Suppressor macrophage treated with lipopolysaccharide for 4 hours (primary cell): Measurements from ENCODE around the gene LGALS9.
A peak's percentile ranks its signal among the peaks of the same experiment; 100 is the strongest.
"Not testable (repeated sequence)": the region's sequence is repeated elsewhere in the genome, so short reads cannot be mapped to it uniquely, and the experiment has no call there.

ENCODE experiments used
- DNase-seq: peaks from one replicate; pipeline ENCODE4 v3.0.0-alpha.2; 2020

The LGALS9 gene

DNA sequence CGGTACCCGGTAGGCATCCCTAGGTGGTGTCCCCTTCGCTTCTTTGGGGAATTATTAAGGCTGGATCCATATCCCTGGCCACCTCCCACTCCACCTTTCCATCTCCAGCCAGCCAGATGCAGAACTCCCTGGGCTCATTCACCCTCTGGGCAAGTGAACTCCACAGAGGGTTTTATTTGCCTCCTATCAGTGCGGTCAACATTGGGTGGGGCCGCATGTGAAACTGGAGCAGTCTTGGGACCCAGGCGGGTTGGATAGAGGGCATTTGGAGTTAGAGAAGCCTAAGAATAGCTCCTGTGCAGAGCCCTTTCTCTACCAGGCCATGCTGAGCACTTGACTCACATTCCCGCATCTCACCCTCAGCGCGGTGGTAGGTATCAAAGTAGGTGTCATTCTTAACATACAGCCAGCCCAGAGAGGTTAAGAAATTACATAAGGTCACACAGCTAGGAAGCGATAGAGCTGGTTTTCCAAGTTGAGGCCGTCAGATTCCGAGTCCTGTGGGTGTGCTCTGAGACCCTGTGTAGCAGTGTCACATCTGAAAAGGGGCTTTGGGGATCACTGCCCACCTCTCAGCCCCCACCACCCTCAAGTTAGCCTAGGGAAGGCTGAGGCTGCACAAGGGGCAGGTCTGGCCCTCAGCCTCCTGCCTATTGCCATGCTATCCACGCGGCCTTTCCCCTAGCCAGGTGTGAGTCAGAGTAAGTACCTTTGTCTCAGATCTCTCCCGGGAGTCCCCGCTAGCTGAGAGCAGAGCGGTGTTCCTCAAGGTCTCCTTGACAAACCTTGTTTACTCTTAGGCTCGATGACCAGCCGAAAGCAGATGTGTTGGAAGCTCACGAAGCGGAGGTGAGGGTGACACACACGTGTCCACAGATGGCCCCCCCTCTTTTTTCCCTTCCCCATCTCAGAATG lies 26.9 kb upstream of the LGALS9 start:
- DNase-seq, result no peak

DNA sequence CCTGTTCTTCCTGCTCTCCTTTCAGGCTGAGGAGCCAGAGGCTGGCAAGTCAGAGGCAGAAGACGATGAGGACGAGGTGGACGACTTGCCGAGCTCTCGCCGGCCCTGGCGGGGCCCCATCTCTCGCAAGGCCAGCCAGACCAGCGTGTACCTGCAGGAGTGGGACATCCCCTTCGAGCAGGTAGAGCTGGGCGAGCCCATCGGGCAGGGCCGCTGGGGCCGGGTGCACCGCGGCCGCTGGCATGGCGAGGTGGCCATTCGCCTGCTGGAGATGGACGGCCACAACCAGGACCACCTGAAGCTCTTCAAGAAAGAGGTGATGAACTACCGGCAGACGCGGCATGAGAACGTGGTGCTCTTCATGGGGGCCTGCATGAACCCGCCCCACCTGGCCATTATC lies 25.6 kb upstream of the LGALS9 start:
- no peak for DNase-seq

DNA sequence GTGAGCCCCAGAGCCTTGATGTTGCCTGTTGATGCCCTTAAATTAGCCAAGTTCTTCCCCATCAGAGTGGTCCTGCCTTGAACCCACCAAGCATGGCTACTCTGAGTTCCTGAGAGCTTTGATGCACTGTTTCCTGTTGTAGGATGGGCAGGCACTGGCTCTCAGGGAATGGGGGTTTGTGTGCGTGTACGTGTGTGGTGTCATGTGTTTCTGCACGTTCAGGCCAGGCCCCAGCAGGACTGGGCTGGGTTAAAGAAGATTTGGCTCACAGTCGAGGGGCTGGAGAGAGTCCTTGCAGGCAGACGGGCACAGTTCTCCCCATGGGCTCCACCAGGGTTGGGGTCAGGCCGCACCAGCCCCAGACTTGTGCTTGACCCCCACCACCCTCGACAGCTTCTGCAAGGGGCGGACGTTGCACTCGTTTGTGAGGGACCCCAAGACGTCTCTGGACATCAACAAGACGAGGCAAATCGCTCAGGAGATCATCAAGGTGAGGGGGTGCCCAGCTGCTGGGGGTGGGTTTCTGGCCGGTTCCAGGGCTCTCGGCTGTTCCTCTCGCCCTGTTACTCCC lies 23.4 kb upstream of the LGALS9 start:
- DNase-seq, result no peak

DNA sequence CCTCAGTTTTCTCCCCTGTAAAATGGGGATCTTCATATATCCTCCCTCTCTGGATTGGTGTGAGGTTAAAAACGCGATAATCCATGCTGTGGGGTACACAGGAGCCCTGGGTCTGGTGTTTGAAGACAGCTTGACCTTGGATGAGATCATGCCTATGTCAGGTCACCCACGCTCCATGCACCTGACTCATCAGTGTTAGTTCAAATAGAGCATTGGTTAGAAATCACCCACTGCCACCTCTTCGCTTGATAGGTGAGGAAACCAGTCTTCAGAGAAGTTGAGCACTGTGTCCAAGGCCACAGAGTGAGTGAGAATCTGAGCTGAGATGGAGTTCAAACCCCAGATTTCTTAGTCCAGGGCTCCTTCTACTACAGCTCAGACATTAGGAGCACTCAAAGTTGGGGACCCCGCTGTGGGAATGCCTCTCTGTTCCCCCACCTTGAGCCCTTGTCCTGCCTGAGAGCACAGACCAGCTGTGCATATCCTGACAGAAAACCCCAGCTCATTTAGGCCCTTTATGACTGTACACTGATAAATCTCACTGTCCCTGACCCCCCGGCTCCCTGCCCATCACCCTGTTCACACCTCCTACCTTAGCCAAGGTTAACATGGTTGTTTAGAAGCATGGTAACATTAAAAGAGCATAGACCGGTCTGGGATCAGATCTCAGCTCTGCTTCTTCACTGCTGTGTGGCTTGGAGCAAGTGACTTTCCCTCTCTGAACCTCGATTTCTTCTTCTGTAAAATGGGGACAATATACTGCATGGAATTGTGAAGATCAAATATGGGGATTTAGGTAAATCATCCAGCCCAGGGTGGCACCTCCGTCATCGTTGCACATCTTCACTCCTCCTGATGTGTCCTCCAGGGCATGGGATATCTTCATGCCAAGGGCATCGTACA lies 22.4 kb upstream of the LGALS9 start:
- DNase-seq, result no peak

DNA sequence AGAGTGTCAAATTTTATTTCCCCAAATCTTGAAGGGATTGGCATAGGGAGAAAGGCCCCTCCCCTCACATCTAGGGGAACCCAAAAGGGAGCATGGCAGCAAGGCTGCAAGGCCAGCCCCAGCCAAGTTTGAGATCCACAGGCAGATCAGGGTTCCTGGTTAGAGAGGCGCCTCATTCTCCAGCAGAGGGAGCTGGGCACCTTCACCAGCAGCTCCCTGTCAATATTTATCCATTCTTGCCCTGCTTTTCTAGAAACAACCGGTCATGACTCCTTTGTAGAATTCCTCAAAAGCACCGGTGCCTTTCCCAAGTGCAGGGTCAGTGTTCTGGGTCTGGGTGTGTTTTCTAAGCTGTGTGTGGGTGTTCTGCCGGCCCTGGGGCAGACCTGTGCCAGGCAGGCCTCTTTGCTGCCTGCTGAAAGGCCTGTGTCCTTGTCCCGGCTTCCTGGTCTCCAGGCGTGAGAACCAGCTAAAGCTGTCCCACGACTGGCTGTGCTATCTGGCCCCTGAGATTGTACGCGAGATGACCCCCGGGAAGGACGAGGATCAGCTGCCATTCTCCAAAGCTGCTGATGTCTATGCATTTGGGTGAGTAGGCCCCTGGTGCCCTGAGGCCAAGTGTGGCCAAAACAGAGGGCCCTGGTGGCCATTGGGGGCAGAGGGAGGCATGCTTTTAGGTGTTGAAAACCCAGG lies 21.2 kb upstream of the LGALS9 start:
- DNase-seq, result peak; percentile 66

DNA sequence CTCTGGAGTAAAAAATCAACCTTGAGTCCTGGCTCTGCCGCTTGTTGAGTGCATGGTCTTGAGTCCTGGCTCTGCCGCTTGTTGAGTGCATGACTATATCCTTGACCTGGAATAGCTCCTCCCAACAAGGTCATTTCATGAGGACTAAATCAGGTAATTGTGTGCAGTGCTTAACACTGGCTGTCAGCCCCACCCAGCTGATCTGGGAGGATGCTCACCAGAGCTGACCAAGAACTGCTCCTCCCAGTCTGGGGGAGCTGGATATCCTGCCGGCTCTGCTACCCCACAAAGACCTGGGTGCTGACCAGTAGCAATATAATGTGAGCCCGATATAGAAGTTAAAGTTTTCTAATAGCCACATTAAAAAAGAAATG lies 20.7 kb upstream of the LGALS9 start:
- no peak for DNase-seq

DNA sequence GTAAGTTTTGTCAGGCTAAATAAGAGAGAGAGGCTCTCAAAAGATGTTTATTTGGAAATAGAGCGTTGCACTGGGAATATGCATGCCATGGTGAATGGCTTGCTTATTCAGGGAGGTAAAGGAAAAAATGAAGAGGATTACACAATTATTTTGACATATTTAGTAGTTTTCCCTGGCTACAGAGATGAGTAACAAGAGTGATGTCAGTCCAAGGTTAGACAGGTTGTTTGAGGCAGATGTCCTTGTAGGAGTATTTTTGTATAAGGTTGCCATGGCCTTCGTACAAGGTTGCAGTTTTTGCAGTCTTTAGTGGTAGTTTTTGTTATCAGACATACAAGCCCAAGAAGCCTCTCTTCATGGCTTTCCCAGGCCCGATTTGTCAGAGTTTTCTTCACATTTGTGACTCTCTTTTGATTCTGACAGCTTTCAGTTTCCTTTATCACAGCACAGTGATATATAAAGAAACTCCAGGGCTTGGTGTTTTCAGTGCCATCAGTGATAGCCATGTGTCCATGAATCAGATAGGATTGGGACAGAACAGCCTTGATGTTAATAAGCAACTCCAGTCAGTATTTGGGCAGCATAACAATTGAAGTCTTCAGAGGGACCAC lies 18.7 kb upstream of the LGALS9 start:
- DNase-seq, result peak; percentile 56

DNA sequence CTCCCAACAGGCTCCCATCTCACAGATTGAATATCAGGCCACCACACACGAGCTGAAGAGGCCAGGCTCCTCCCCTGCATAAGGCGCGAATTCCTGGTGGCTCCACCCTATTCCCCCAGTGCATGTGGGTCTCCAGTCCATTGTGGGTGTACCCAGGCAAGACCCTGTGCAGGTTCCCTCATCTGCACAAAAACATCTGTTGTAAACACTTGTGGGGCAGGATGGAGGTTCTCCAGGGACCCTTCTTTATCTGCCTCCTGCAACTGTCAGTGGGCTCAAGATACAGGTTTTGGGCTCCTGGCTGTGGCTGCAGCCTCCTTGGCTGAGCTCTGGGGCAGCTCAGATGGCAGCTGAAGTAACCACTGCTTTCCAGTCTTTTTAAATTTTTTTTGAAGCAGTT lies 17.6 kb upstream of the LGALS9 start:
- DNase-seq, result no peak

DNA sequence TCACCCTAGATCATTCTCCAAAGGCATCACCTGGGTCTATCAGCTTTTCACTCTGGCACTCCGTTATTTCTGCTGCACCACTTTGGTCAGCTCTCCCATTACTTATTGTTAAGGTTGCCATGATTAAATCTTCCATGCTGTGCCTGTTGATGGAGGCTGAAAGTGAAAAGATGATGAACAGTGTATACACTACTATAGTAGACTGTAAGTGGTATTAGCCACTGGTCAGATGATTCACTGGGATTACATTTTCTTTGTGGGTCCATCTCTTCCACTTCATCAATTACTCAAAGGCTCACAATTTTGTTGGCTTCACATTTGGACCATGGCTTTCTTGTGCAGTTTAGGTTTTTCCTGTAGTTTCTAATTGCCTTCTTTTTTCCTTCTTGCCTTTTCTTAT lies 15.9 kb upstream of the LGALS9 start:
- no peak for DNase-seq

DNA sequence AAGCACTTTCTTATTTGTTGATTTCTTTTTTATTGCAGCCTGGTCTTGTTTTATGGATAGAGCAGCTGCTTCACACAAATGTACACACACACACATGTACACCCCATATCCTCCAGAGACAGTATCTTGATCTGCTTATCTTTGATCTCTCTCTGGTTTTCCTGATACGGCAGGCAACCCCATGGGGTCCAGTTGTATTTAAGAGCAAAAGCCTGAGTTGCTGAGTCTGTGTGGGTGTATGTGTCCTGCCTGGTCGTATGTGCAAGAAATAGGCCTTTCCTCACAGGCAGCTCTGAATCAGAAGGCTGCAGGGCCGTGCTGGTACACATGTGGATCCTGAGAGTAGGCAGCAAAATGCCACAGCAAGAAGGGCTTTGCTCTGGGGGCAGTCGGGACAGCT lies 14.6 kb upstream of the LGALS9 start:
- DNase-seq, result no peak

DNA sequence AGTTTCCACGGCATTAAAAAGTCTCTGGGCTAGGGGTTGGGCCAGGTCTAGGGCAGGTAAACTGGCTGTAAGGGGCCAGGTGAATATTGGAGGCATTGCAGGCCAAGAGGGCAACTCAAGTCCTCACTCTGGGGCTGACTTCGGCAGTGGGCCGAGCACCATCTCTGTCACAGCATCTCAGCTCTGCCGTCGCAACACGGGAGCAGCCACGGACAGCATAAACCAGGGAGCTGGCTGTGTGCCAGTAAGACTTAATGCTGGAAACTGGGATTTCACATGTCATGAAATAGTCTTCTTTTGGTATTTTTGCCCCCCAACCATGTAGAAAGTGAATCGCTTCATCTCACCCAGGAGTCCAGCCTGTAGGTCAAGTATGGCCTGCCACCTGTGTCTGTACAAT lies 12.6 kb upstream of the LGALS9 start:
- no peak for DNase-seq

DNA sequence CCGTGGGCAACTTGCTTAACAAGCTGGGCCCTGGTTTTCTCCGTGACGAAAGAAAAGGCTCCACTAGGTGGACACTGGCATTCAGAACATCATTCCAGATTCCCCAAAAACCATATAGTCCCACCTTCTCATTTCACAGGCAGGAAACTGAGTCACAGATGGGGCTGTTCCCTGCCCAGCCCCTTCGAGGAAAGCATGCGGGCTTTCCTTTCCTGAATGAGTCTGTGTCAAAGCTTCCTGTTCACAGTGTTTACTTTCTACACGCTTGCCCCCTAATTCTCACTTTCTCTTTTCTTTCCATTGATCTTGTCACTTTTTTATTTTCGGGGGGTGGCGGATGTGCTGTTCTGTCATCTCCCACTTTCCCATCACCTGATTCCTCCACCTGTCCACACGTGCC lies 10.3 kb upstream of the LGALS9 start:
- no peak for DNase-seq

DNA sequence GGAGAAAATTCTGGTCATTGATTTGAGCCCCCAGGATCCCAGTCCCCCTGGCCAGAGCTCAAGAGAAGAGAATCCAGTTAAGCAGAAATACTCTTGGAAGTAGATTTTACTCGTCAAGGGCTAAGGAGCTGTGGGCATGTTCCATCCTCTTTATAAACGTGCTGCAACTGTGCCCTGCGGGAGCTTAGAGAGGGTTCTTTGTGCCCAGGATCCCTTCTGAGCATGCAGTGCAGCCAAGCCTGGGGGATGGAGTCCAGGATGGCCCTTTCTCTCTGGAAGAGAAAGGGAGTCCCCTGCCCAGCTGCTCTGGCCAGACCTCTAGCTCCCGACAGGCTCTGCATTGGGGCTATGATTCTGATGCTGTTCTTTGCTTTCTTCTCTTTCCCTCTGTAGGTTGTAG lies 9.5 kb upstream of the LGALS9 start:
- DNase-seq, result no peak

DNA sequence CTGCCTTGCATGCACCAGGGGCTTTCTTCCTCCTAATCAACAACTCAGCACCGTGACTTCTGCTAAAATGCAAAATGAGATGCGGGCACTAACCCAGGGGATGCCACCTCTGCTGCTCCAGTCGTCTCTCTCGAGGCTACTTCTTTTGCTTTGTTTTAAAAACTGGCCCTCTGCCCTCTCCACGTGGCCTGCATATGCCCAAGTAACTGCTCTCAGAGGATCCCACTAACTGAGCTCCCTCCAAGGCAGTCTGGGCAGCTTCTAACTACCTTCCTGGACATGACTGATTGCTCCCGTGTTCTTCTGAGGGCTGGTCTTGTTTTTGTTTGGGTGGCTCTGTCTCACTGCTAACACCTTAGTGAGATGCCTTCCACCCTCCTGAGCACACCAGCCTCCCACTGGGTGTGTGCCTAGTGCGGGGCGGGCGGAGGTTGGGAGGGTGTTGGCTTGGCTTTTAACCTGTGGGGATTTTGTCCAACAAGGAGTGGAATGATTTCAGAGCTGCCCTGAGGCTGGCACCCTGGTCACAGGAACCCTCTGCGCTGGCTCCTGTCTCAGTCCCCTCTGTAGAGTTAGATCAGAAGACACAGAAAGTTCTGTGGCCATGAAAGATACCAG lies 8.9 kb upstream of the LGALS9 start:
- no peak for DNase-seq

DNA sequence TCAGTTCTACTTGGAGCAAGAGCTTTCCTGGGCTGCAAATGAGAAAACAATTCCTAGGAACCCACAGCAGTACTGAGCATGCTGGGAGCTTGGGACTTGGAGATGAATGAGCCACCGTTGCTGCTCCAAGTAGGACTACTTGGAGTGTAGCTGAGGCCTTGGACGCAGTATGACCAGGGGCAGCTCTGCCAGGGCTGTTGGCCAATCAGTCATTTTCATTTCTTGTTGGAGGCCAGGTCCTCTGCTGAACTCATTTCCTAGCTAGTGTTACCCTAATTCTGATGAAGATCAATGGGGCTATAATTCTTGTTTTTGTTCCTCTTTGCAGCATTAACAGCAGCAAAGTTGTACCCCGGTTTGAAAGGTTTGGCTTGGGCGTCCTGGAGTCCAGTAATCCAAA lies 8.0 kb upstream of the LGALS9 start:
- DNase-seq, result no peak

DNA sequence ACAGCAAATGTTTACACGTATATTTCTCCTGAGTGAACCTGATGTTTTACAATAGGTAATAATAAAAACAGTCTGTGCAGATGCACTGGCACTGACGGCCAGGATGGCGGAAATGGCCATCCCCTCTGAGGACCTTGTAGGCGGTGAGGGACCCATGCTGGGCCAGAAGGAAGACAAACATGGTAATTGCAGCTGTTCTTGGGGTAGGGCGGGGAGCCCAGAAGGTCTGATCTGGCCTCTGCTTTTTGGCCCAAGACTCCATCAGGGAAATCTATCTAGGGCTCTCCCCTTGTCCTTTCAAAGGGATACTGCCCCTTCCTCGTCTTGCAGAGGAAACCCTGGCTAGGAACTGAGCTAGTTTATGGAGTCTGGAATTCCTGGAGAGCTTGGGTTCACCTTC lies 7.4 kb upstream of the LGALS9 start:
- DNase-seq, result no peak

DNA sequence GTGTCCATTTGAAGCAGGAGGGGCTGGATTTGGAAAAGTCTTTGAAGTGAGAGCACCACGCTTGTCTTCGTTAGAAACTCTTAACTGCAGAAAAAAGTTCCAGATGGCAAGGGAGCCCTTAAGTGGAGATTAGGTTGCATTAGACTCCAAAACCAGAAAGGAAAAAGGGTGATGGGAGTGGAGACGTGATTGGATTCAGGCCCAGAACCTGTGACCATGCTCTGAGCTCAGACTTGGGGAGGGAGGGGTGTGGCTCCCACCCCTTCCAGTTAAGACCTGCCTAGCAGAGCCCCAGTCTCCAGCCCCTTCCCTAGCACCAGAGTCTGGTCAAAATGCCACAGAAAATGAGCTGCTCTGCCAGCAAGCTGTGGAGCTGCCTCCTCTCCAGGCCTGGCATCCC lies 6.4 kb upstream of the LGALS9 start:
- DNase-seq, result no peak

DNA sequence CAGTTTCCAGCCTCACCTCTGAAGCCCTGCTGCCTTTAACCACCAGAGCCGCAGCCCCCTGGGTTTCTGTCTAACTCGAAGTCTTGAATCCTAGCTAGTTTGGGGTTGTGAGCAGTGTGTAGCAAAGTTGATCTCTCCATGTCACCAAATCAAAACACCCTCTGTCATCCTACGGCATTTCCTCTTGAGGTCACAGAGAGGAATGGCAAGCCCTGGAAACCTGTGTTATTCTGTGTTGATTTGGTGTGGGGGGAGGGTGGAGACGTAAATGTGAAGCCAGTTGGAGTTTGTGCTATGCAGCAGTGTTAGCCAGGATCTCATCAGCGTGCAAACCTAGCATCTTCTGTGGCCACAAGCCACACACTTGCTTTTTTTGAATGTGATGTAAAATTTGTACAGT lies 5.1 kb upstream of the LGALS9 start:
- no peak for DNase-seq

DNA sequence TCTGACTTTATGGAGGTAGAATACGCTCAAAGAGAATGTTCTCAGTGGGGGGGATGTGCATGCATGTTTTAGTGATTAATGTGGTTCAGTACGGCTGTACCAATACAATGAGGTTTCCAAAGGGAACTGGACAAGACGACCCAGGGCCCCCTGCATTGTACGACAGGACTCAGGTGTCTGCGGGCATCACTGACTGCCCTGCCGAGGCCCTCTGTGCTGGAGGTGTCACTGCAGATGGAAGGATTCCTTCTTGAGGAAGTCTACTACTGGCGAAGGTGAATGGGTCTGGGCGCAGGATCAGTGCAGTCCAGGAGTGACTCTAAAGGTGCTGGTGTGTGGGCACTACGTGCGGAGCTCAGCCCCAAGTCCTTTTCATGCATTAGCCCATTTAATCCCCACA lies 3.5 kb upstream of the LGALS9 start:
- no peak for DNase-seq

DNA sequence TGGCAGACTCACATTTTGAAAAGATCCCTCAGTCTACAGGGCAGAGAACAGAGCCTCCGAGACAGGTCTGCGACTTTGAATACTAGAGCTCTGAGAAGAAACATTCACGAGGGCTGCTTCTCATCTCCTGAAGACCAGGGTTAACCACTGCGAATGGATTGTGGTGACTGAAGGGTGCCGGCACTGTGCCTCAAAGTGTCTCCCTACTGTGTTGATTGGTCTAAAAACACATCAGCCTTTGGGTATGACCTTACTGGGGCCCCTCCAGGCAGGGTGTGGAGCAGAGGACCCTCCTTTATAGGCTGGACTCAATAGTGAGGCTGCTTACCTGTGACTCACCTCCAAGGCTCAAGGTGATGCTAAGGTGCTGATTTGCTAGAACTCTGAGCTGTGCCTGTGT lies 2.6 kb upstream of the LGALS9 start:
- no peak for DNase-seq

DNA sequence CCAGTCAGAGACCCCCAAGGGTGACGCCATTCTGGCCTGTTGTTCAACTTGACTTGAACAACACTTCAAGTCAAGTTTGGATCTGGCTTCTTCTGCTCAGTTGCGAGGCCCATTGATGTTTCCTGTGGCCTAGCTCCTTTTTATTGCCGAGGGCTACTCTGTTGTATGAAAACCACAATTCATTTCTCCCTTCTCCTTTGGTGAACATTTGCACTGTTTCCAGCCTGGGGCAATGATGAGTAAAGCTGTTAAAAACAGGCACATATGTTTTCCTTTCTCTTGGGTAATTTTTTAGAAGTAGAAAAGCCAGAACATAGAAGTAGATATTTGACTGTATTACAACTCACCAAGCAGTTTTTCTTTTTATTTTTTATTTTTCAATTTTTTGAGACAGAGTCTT lies 1.7 kb upstream of the LGALS9 start:
- DNase-seq, result not testable (repeated sequence)

DNA sequence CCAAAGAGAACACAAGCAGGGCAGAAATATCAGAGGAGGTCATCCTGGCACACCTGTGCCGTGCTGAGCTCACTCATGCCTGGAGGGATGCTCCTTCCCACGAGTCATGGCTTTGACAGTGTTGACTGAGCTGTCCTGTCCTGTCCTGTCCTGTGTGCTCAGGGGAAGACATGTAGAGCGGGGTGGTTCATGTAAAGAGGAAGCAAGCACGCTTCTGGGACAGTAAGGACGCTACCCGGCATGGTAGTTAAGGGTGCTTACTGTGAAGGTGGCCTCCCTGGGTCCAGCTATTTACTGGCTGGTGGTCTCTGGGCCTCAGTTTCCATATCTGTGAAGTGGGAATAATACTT lies 398 bp downstream of the LGALS9 start:
- peak; percentile 60 for DNase-seq
